Kidney (tissue), 22 donors: ENCODE results near the gene MIGA2. TPM values are rescaled to one million over a fixed set of nuclear protein-coding genes. Genes with fewer than 3 reads are reported as not detected.

Experiments
- DNase-seq, 5 donors: peaks; one replicate each; pipeline ENCODE4 v3.0.0-alpha.2; 2013 to 2020
- FAIRE-seq: peaks from 2 replicates; lab custom pipeline; 2012; peaks lifted over from hg19 to GRCh38; lab: Jason Lieb, UNC
- H3K27ac ChIP-seq, 2 donors: one replicate each; pipeline ENCODE4 v1.7.0; 2013; ENCODE audit warnings: low read depth in 2 of 2, low read length in 2 of 2, inconsistent platforms in 1 of 2
- H3K27me3 ChIP-seq: one replicate; pipeline ENCODE4 v1.7.1; 2013; ENCODE audit warnings: low read length, inconsistent platforms; ENCODE audit not compliant: control insufficient read depth, insufficient read depth
- H3K36me3 ChIP-seq, 3 donors: one replicate each; pipeline versions ENCODE4 v1.7.0 to v1.7.1; 2013; ENCODE audit warnings: low read length in 3 of 3, control low read depth in 1 of 3, inconsistent platforms in 1 of 3; ENCODE audit not compliant: insufficient read depth in 3 of 3, control insufficient read depth in 2 of 3
- H3K4me1 ChIP-seq, 3 donors: one replicate each; pipeline versions ENCODE4 v1.7.0 to v1.7.1; 2013; ENCODE audit warnings: low read length in 3 of 3, inconsistent platforms in 1 of 3, low read depth in 1 of 3; ENCODE audit not compliant: control insufficient read depth in 2 of 3, insufficient read depth in 2 of 3
- H3K4me3 ChIP-seq, 3 donors: one replicate each; pipeline versions ENCODE4 v1.7.0 to v1.8.1; 2013; ENCODE audit warnings: low read length in 3 of 3, control low read depth in 1 of 3, inconsistent platforms in 1 of 3
- H3K9ac ChIP-seq, 3 donors: one replicate each; pipeline versions ENCODE4 v1.7.0 to v1.7.1; 2013; ENCODE audit warnings: low read length in 3 of 3, control low read depth in 1 of 3, inconsistent platforms in 1 of 3
- H3K9me3 ChIP-seq, 3 donors: one replicate each; pipeline versions ENCODE4 v1.7.0 to v1.7.1; 2013; ENCODE audit warnings: low read length in 3 of 3, control low read depth in 1 of 3, inconsistent platforms in 1 of 3; ENCODE audit not compliant: control insufficient read depth in 2 of 3, insufficient read depth in 1 of 3
- CTCF ChIP-seq: IDR thresholded peaks from 3 replicates; pipeline ENCODE4 v1.5.1; 2012; ENCODE audit warnings: mild to moderate bottlenecking, moderate library complexity, borderline replicate concordance; ENCODE audit not compliant: insufficient read depth; ENCODE audit errors: extremely low read depth
- intact Hi-C: fragments of 100-400 bp; cut with DNase I; formaldehyde crosslinking; loops from one replicate; pipeline ENCODE4 v1.11.1; 2022
- long read RNA-seq, 10 donors: library from polyadenylated mRNA in 1 of 10; unstranded in 1 of 10; transcript quantifications; one replicate each; pipeline ENCODE4 v2.0.0 and lab custom pipeline, GENCODE V29; 2021 to 2026
- polyA plus RNA-seq: library from polyadenylated mRNA; stranded (reverse); fragments of 350-450 nt; fragmentation: Illumina TruSeq; extraction: RNeasy Lipid Tissue Mini Kit (QIAGEN cat#74804); gene quantifications from one replicate; pipeline ENCODE4 v1.2.3, GENCODE V29; 2014; ENCODE audit warnings: low read depth, low replicate concordance; ENCODE audit not compliant: insufficient read depth
- total RNA-seq: library from RNA; stranded (reverse); fragmentation: NEBNext Ultra II Directional; extraction: Animal tissue kit (Norgen Biotek cat#: 25700); gene quantifications from one replicate; pipeline ENCODE4 v1.2.1, GENCODE V29; 2021
- donor health status: control.
- donor health status: control.
- donor health status: control.
- donor health status: control.
- donor health status: control.
- donor health status: DM: yes; HTN: yes; CAD: no.
- donor health status: Normal renal cell carcinoma (clear cell type).

Gene MIGA2, protein sequence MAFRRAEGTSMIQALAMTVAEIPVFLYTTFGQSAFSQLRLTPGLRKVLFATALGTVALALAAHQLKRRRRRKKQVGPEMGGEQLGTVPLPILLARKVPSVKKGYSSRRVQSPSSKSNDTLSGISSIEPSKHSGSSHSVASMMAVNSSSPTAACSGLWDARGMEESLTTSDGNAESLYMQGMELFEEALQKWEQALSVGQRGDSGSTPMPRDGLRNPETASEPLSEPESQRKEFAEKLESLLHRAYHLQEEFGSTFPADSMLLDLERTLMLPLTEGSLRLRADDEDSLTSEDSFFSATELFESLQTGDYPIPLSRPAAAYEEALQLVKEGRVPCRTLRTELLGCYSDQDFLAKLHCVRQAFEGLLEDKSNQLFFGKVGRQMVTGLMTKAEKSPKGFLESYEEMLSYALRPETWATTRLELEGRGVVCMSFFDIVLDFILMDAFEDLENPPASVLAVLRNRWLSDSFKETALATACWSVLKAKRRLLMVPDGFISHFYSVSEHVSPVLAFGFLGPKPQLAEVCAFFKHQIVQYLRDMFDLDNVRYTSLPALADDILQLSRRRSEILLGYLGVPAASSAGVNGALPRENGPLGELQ
- 29.9 TPM for total RNA-seq
- 26.1 TPM for polyA plus RNA-seq
- long read RNA-seq, donor 1: 0 reads
- long read RNA-seq, donor 2: 0 reads
- long read RNA-seq, donor 3, partial matches to known transcripts: 0 of 1 reads
- long read RNA-seq, donor 3, other reads (novel, unspliced or antisense): 0 of 1 reads
- long read RNA-seq, donor 4: 0 reads
- long read RNA-seq, donor 5: 0 reads
- long read RNA-seq, donor 6: 0 reads
- long read RNA-seq, donor 7, partial matches to known transcripts: 15 of 48 reads
- long read RNA-seq, donor 7, other reads (novel, unspliced or antisense): 29 of 48 reads
- long read RNA-seq, donor 8: 0 reads
- long read RNA-seq, donor 9, partial matches to known transcripts: 0 of 1 reads
- long read RNA-seq, donor 9, other reads (novel, unspliced or antisense): 0 of 1 reads
- long read RNA-seq, donor 10: 0 reads

DNA sequence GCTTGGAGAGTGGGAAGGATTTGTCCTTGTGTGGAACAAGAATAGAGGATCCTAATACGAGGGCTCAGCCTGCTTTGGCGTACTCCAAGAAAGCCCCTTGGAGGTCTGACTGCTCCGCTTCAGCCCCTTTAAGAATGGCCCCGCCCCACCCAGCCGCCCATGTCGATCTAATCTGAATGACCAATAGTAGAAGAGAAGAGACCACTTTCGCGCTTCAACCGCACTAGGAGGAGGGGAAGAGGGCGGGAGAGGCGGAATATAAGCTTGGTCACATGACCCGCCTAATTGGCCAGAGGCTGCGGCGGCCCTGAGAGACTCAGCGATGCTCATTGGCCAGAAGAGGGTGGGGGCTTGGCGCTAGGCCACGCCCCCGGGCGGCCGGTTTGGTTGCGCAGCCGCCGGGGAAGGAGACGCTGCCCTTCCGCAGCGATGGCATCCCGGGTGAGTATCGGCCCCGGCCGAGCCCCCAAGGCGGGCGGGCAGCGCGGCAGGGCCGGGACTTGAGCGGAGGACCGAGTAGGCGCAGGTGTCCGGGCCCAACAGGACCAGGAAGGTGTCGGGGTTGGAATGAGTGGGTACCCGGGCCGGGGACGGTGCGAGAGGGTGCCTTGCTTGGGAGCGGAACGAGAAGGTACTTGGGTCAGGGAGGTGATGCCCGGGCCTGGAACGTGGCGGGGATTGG, at the start of gene MIGA2:
Gene MIGA2 (plus strand): TSS at position 386 of the 682 bp plus-strand sequence. CDS start 3,969 bp downstream, outside the sequence.
- Histone ChIP-seq H3K36me3 (peaks cover 0 to under 1% (median under 1%) of the 10 kb centered on the region in 3 donors), H3K4me3 (peak within 1 kb of the TSS; percentile 72 to 93 (median 81)), H3K4me1 (peaks cover 0 to 16% (median 7%) of the 10 kb centered on the region in 3 donors), H3K27me3 (no peaks in the 10 kb centered on the region), H3K9ac (peak within 1 kb of the TSS; percentile 65 to 86 (median 85)), H3K9me3 (no peaks in the 10 kb centered on the region), H3K27ac (peak within 1 kb of the TSS; percentile 67 to 77)
- peak; percentile 91 for FAIRE-seq
- peak; percentile 99 to 100 (median 99) for DNase-seq
- intact Hi-C loops: no loop called here
- TF ChIP-seq CTCF: no peak

DNA sequence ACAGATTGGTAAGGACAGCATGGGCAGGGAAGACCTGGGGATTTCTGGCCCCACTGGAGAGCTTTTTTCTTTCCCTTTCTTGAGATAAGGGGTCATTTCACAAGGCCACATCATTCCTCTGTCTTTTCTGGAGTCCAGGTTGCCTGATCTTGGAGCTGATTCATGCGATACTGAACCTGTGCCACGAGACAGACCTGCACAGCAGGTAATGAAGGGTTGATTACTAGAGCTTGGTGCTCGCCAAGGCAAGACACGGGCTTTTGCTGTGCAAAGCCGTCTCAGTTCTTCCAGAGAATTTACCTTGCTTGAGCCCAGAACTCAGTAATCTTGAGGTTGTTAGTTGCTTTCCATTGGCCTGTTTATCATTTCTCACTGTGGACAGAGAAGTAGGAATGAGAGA, 49.8 kb upstream of the MIGA2 start:
- peaks cover 10 to 47% (median 40%) of the 10 kb centered on the region in 3 donors for H3K36me3 ChIP-seq
- no peak overlapping the region for H3K27ac ChIP-seq
- H3K9me3 ChIP-seq: no peaks in the 10 kb centered on the region
- no peak for TF ChIP-seq CTCF
- intact Hi-C loops: no loop called here
- H3K9ac ChIP-seq: no peak overlapping the region
- no peak for DNase-seq
- no peaks in the 10 kb centered on the region for H3K4me1 ChIP-seq
- FAIRE-seq: no peak
- H3K27me3 ChIP-seq: no peaks in the 10 kb centered on the region
- no peak overlapping the region for H3K4me3 ChIP-seq

- no peak for FAIRE-seq
- Histone ChIP-seq H3K9ac (no peak overlapping the region), H3K27me3 (no peaks in the 10 kb centered on the region), H3K36me3 (peaks cover 9 to 42% (median 37%) of the 10 kb centered on the region in 3 donors), H3K27ac (no peak overlapping the region), H3K4me3 (no peak overlapping the region), H3K4me1 (no peaks in the 10 kb centered on the region), H3K9me3 (no peaks in the 10 kb centered on the region)
- intact Hi-C loops: no loop called here
- TF ChIP-seq CTCF: no peak
- DNase-seq: no peak
Measured at GRCh38 chr9:128987805-128988204, 48.6 kb upstream of the MIGA2 start.
